RWPE1 (cell line): ENCODE data around the gene ACAP2.
A peak's percentile ranks its signal among the peaks of the same experiment; 100 is the strongest.

Source experiments
- CTCF ChIA-PET: fragments of 350-600 bp; sonication (Branson Sonifier 250); formaldehyde crosslinking; extraction: SDS; loops from one replicate; lab custom pipeline; 2021; lab: Yijun Ruan, JAX
- POLR2A ChIA-PET: fragments of 400-600 bp; formaldehyde crosslinking; extraction: SDS; loops from one replicate; lab custom pipeline; 2020; ENCODE audit warnings: antibody characterized with exemption; ENCODE audit not compliant: low non-redundant PET; lab: Yijun Ruan, JAX
- DNase-seq: peaks from one replicate; pipeline ENCODE4 v3.0.0; 2012; ENCODE audit warnings: low spot score
- H3K27ac ChIP-seq: fragments of 450-650 bp; 2 replicates; pipeline ENCODE4 v1.5.1; 2017
- CTCF ChIP-seq: fragments of 450-650 bp; conservative IDR thresholded peaks from 2 replicates; pipeline ENCODE4 v1.5.1; 2017; ENCODE audit warnings: low read depth, mild to moderate bottlenecking

ACAP2 gene

GRCh38 chr3:195274259-195274966 is 168.4 kb downstream of the ACAP2 start:
- POLR2A ChIA-PET, result no interaction called here
- TF ChIP-seq CTCF, result no peak
- H3K27ac ChIP-seq, result no peak overlapping the region
- CTCF ChIA-PET, result interaction anchor here (0.6 to 0.7 kb wide), 5 partner anchors 44 to 1067 kb away, joined by 3 to 6 read pairs (median 4); partner anchors contain the start of gene ACAP2
- no peak for DNase-seq

- POLR2A ChIA-PET, result no interaction called here
- CTCF ChIA-PET, result interaction anchor here (0.6 to 2.6 kb wide), 23 partner anchors 9 to 599 kb away, joined by 3 to 33 read pairs (median 3); partner anchors contain the start of genes APOD and LSG1
- peak; percentile 94 for TF ChIP-seq CTCF
- peak overlapping the region; percentile 91 for H3K27ac ChIP-seq
- DNase-seq, result peak; percentile 89
These were observed 171.2 kb downstream of the ACAP2 start for GRCh38 chr3:195271410-195272243.

- DNase-seq, result peak; percentile 84
- ChIA-PET CTCF (interaction anchor here (0.5 to 2.6 kb wide), 32 partner anchors 9 to 598 kb away, joined by 3 to 33 read pairs (median 3); partner anchors contain the start of genes APOD and LSG1), POLR2A (no interaction called here)
- peak within 1 kb of the TSS; percentile 91 for H3K27ac ChIP-seq
- TF ChIP-seq CTCF, result no peak; the same call in 1 of the 2 replicates
These were observed 171.9 kb downstream of the ACAP2 start, which contains the start of gene XXYLT1 for GRCh38 chr3:195270817-195271409. Gene XXYLT1 (minus strand): TSS chr3:195271159. CDS start chr3:195271058, 101 bp downstream.

- peak; percentile 43 for DNase-seq
- CTCF ChIA-PET, result interaction anchor here (0.5 to 2.6 kb wide), 15 partner anchors 10 to 597 kb away, joined by 3 to 33 read pairs (median 4); partner anchors contain the start of gene LSG1
- peak overlapping the region; percentile 91 for H3K27ac ChIP-seq
- TF ChIP-seq CTCF, result peak; percentile 66; the same call in 1 of the 2 replicates
- POLR2A ChIA-PET, result interaction anchor here (1.1 kb wide), 1 partner anchor 253 kb away, joined by 4 read pairs; no protein-coding TSS in a partner anchor
These were observed 172.6 kb downstream of the ACAP2 start for GRCh38 chr3:195270079-195270816.

GRCh38 chr3:195269375-195270078 is 173.3 kb downstream of the ACAP2 start:
- H3K27ac ChIP-seq, result peak overlapping the region; percentile 91
- TF ChIP-seq CTCF, result no peak
- ChIA-PET POLR2A (interaction anchor here (1.1 kb wide), 1 partner anchor 254 kb away, joined by 4 read pairs; no protein-coding TSS in a partner anchor), CTCF (interaction anchor here (0.9 to 2.6 kb wide), 4 partner anchors 9 to 597 kb away, joined by 3 to 33 read pairs (median 8); partner anchors contain the start of gene LSG1)
- DNase-seq, result no peak
